SKM-1 treated with dmso at 0.1 percent for 144 hours (cell line): ENCODE data around the gene PCSK5.

Experiments used
- DNase-seq: peaks from one replicate; lab custom pipeline; 2025; ENCODE audit not compliant: unreplicated experiment; lab: John Stamatoyannopoulos, UW

Gene PCSK5

DNA sequence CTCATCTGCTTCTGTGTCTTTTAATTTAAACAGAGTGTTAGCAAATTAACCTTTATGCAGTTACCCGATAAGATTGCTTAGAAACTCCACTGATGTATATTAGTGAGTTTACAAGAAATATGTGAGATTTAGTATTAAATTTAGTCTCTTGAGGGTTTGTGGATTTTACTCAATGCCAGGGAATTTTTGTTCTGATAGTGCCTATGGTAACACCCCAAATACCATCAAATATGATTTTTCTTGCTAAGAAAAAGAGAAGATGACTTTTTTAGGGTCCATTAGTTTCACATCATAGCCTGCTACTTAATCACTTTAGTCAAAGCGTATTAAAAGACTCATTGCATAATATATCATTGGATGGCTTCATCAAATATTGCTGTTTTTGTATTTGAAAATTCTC, 224.9 kb downstream of the PCSK5 start:
- DNase-seq: no peak

DNA sequence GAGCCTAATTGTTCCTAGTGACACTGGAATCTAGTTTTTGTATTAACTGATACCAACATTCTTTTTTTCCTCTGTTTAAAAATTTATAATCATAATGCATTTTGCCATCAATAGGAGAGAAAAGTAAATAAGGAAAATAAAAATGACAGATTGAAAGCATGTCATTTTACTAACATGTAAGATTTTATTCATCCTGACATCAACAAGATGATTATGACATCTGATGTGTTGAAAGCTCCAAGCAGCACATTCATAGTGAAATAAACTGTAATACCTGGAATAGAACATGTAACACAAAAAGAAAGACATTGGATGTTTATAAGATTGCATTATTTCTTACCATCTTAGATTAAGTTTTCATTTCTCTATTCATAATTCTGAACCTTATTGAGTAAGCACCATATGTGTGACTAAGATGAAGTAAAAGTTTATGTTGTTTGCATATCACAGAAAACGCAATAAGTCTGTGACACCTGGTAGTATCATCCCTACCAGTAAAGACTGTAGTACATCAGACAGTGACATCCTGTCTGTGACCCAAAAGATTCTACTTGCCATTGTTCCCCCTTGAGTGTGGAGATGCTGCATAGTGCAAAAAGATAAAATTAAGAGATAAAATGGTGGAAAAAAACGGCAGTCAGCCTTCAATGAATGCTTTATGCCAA, 225.6 kb downstream of the PCSK5 start:
- no peak for DNase-seq

DNA sequence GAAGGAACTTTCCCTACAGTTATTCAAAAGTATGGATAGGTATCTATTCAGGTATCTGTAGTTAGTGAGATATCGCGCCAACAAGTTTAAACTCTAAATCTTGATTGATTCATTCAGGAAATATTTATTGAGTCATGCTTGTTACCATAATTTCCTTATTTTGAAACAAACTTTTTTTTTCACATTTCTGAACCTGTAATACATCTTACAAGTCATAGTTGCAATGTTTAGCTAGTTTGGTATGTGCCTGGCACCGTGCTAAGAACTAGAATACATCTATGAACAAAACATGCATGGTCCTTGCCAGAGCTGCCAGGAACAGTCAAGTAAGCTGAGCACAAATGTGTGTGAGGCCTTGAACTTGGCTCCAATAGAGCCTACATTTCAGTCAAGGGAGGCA, 226.4 kb downstream of the PCSK5 start:
- DNase-seq: no peak

- DNase-seq: no peak
These were observed 237.2 kb downstream of the PCSK5 start for GRCh38 chr9:76127637-76128036.

GRCh38 chr9:76135902-76136301, 245.4 kb downstream of the PCSK5 start:
- no peak for DNase-seq

DNA sequence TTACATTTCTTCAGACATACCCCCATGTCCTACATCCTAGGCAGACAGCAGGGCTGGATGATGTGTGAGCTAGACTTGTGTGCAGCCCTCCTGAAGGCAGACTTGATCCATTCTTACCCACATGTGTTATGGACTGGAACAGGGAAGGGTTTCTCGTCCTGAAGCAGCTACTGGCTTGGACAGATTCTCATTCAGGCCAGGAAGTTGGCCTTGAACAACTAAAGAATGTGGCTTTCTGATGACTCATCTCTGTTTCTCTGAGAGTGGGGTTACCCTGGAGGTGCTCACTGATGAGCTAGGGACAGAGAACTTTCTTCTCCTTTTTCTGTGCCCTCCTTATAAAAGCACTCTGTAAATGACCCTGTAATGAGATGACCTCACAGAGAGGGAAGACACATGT, 246.5 kb downstream of the PCSK5 start:
- DNase-seq: peak; percentile 0

- DNase-seq: no peak
These were observed 247.5 kb downstream of the PCSK5 start for GRCh38 chr9:76137931-76138330.

GRCh38 chr9:76138360-76138759, 247.9 kb downstream of the PCSK5 start:
- no peak for DNase-seq

DNA sequence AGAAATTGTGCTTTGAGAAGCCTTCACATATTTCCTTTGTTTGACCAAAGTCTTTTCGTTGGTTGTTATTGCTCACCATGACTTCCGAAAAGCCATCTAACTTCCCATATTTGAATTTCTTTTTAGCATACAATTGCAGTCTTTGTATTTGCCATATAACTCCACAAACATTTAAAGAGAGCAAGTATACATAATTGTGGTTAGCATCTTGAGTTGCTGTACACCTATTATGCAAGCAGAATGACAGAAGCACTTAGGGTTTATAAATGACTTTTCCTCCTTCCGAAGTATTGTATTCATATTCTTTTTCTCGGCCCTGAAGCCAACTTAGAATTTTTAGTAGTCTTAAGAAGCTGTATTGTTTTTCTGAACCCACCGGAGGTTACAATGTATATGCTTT, 253.4 kb downstream of the PCSK5 start:
- no peak for DNase-seq

DNA sequence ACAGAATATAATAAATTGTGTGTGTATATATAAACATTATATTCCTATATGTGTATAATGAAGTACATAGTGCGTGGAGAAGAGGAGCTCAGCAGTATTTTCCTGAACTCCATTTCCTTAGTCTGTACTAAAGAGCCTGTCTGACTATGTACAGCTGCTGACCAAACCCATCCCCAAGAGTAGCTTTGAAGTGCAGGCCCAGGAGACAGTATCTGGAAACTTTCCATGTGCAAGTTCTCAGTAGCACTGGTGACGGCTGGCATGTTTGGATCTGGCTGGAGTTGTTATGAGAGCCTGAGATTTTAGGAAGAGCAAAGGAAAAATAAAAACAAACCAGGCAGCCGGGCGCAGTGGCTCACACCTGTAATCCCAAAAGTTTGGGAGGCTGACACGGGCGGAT, 259.5 kb downstream of the PCSK5 start:
- no peak for DNase-seq

GRCh38 chr9:76151267-76151666, 260.8 kb downstream of the PCSK5 start:
- no peak for DNase-seq

DNA sequence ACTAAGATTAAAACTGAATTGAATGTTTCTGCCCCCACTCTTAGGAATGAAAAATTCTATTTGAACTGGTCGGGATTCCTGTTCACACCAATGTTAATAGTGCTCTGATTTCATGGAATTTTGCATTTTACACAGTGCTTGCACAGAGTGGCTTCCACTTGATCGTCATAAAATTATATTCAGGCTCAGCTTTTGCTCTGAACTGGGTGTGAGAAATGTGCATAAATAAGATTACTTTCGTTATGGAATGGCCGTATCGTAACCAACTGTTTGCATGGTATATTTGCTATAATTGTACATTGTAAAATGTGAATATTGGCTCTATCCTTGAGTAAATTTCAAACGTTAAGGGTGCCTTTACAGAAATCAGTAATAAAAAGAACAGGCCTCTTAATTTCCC, 262.9 kb downstream of the PCSK5 start:
- no peak for DNase-seq

GRCh38 chr9:76153902-76154629, 263.6 kb downstream of the PCSK5 start:
- DNase-seq: no peak

GRCh38 chr9:76155361-76155760, 264.9 kb downstream of the PCSK5 start:
- no peak for DNase-seq

GRCh38 chr9:76158713-76159112, 268.2 kb downstream of the PCSK5 start:
- DNase-seq: no peak

GRCh38 chr9:76159293-76159926, 268.9 kb downstream of the PCSK5 start:
- DNase-seq: no peak

DNA sequence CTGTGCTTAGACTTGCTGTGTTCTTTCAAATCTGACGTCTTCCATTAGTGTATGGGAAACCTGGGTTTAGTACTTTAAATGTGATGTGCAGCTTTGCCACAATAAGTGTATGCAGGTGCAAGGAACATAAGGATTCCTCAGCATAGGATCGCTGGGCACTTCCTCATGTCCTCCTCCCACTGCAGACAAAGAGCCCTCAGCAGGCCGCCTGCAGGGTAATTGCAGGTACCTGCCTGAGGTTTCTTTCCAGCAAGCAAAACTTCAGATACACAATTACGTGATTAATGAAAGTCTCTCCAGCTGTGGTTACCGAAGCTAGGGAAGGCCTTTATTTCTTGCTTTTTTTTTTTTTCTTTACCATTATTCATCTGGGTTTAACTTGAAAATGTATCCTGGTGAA, 270.6 kb downstream of the PCSK5 start:
- DNase-seq: no peak

- no peak for DNase-seq
These were observed 271.1 kb downstream of the PCSK5 start for GRCh38 chr9:76161541-76161940.

DNA sequence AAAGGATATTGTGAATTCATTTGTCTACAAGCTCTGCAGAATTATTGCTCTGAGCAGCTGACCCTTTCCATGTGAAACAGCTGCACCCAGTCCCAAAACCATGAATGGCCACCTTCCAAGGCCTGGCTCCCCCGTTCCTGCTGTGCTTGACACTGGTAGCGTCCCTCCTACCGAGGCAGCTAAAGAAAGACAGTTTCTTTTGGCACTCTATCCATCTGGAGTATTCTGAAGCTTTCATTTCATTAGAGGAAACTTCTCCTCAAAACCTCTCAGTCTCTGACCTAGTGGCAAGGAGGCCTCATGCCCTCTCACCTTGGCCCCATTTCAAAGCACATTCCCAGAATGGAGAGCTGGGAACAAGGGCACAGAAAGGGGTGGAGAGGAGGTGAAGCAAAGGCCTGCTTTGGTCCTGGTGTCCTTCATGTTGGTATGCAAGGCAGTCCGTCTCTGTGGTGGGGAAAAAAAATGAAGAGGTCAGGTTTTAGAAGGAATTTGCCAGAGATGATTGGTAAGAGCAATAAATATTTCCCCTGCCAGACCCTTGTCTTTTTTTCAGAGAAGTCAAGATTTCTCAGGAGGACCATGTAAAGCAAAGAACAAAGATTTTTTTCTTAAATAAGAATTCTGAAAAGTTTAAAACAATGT, 271.7 kb downstream of the PCSK5 start:
- no peak for DNase-seq

DNA sequence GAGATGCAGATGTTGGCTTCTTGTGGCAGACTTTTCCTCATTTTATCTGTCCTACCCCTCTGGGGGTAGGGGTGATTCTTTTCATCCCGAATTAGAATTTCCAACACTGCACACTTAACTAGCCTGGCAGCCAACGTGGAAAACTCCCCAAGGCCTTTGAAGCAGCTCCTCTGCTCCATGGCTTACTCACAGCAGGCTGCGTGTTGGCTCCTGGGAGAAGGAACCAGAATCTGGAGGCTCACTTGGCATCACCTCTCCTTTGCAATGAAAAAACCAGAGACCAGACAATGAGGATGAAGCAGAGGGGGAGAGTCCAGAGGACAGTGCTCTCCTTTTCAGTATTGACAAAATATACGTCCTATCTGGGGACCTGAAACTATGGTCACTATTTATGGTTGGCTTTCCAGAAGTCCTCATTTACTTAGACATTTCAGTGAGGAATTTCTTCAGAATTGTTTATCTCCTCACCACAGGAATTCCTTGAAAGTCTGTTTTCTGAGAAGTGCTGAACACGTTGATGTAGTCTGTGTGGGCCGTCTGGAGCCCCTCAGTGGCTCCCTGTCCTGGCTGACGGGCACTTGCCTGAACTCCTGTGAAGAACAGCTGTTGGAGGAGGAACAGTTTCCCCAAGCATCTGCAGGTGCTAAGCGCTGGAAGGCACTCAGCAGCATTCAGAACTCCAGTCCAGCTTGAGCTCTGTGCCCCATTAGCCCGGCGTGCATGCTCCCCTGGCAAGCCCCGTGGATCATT, 272.5 kb downstream of the PCSK5 start:
- no peak for DNase-seq

GRCh38 chr9:76166526-76166925, 276.1 kb downstream of the PCSK5 start:
- DNase-seq: peak; percentile 24
